ENCODE data around the gene TMEM25. TPM values are rescaled to one million over a fixed set of nuclear protein-coding genes. Genes with fewer than 3 reads are reported as not detected.
"Not testable (repeated sequence)": the region's sequence is repeated elsewhere in the genome, so short reads cannot be mapped to it uniquely, and the experiment has no call there.

TMEM25 gene
- total RNA-seq, 1 donor: 35.4 TPM

- DNase-seq (ENCODE audit: low read depth): no peak
- H3K4me3 ChIP-seq (ENCODE audit: low read depth, low read length): peak overlapping the region; percentile 81
- no peak for TF ChIP-seq CTCF (IDR thresholded peaks at IDR 0.05; ENCODE audit: insufficient read depth, low read depth, low read length)
Measured at GRCh38 chr11:118565051-118565450, 34.1 kb downstream of the TMEM25 start.

- DNase-seq (ENCODE audit: low read depth): no peak
- no peak for TF ChIP-seq CTCF (IDR thresholded peaks at IDR 0.05; ENCODE audit: insufficient read depth, low read depth, low read length)
Measured at GRCh38 chr11:118569670-118570069, 38.7 kb downstream of the TMEM25 start.

GRCh38 chr11:118570787-118571186, 39.8 kb downstream of the TMEM25 start:
- no peak overlapping the region for H3K4me3 ChIP-seq (ENCODE audit: low read depth, low read length)
- DNase-seq (ENCODE audit: low read depth): no peak
- TF ChIP-seq CTCF (IDR thresholded peaks at IDR 0.05; ENCODE audit: insufficient read depth, low read depth, low read length): no peak

More at GRCh38 chr11:118569670-118570069, 38.7 kb downstream of the TMEM25 start:
- no peak overlapping the region for H3K4me3 ChIP-seq (ENCODE audit: low read depth, low read length)

GRCh38 chr11:118571701-118572060, 40.7 kb downstream of the TMEM25 start:
- peak overlapping the region; percentile 95 for H3K4me3 ChIP-seq (ENCODE audit: low read depth, low read length)
- DNase-seq (ENCODE audit: low read depth): peak; percentile 59

GRCh38 chr11:118572061-118572980, 41.3 kb downstream of the TMEM25 start, which contains the start of gene ARCN1:
TSS of gene ARCN1 (plus strand) at chr11:118572409. CDS start at chr11:118572548, 139 bp downstream.
- no peak for TF ChIP-seq CTCF (IDR thresholded peaks at IDR 0.05; ENCODE audit: insufficient read depth, low read depth, low read length)
- H3K4me3 ChIP-seq (ENCODE audit: low read depth, low read length): peak within 1 kb of the TSS; percentile 95
- DNase-seq (ENCODE audit: low read depth): peak; percentile 87

GRCh38 chr11:118572981-118573550, 42.1 kb downstream of the TMEM25 start:
- DNase-seq (ENCODE audit: low read depth): peak; percentile 75
- TF ChIP-seq CTCF (IDR thresholded peaks at IDR 0.05; ENCODE audit: insufficient read depth, low read depth, low read length): no peak
- peak overlapping the region; percentile 95 for H3K4me3 ChIP-seq (ENCODE audit: low read depth, low read length)

GRCh38 chr11:118574636-118575035, 43.6 kb downstream of the TMEM25 start:
- peak overlapping the region; percentile 95 for H3K4me3 ChIP-seq (ENCODE audit: low read depth, low read length)

GRCh38 chr11:118577995-118578394, 47.0 kb downstream of the TMEM25 start:
- not testable (repeated sequence) for H3K4me3 ChIP-seq (ENCODE audit: low read depth, low read length); DNase-seq (ENCODE audit: low read depth)

More at GRCh38 chr11:118574636-118575035, 43.6 kb downstream of the TMEM25 start:
- TF ChIP-seq CTCF (IDR thresholded peaks at IDR 0.05; ENCODE audit: insufficient read depth, low read depth, low read length): no peak
- no peak for DNase-seq (ENCODE audit: low read depth)

Measured in fibroblast of villous mesenchyme (primary cell).